GM12878 (cell line): ENCODE measurements around the gene HTR3C. TPM values are rescaled to one million over a fixed set of nuclear protein-coding genes. Genes with fewer than 3 reads are reported as not detected.

Source experiments
- ATAC-seq: fragments of 200-7000 bp; cut with Tn5 transposase; 3 replicates; pipeline ENCODE4 v1.9.1; 2020; ENCODE audit warnings: mild to moderate bottlenecking, moderate library complexity
- BruUV-seq: library from RNA; stranded (reverse); fragments of 400-500 nt; replicated peaks from 2 replicates; lab custom pipeline; 2021; lab: Mats Ljungman, UMichigan
- CTCF ChIA-PET: fragments of 300-600 bp; sonication (Branson Sonifier 250); formaldehyde crosslinking; extraction: SDS; loops from one replicate; lab custom pipeline; 2021; ENCODE audit warnings: inconsistent platforms; lab: Yijun Ruan, JAX
- POLR2A ChIA-PET: fragments of 350-600 bp; formaldehyde crosslinking; extraction: SDS; loops from one replicate; lab custom pipeline; 2021; ENCODE audit warnings: inconsistent platforms; lab: Charles Lee
- RAD21 ChIA-PET: fragments of 300-600 bp; sonication (Branson Sonifier 250); formaldehyde crosslinking; loops from one replicate; lab custom pipeline; 2023; ENCODE audit warnings: antibody characterized with exemption; ENCODE audit not compliant: unreplicated experiment; lab: Charles Lee
- SMC1A ChIA-PET: fragments of 300-600 bp; sonication (Branson Sonifier 250); formaldehyde crosslinking; loops from one replicate; lab custom pipeline; 2023; ENCODE audit not compliant: unreplicated experiment, uncharacterized antibody; lab: Charles Lee
- DNase-seq: peaks from one replicate; pipeline ENCODE4 v3.0.0-alpha.2; 2011; ENCODE audit warnings: low read depth, low spot score
- FAIRE-seq: peaks from 3 replicates; lab custom pipeline; 2011; peaks lifted over from hg19 to GRCh38; lab: Jason Lieb, UNC
- H2AFZ ChIP-seq: 2 replicates; pipeline ENCODE4 v1.6.0; 2011; ENCODE audit warnings: low read depth, low read length, control low read depth; ENCODE audit not compliant: control insufficient read depth
- H3K27ac ChIP-seq: 2 replicates; pipeline ENCODE4 v1.5.1; 2011; ENCODE audit warnings: control low read depth; ENCODE audit not compliant: control insufficient read depth, insufficient read depth
- H3K27me3 ChIP-seq, 2 experiments: replicated peaks in 1 of 2; 2 replicates each; pipeline versions ENCODE4 v1.6.0 to v1.6.1; 2011; ENCODE audit warnings: low read length in 1 of 2; ENCODE audit not compliant: control insufficient read depth in 2 of 2, insufficient read depth in 2 of 2
- H3K36me3 ChIP-seq, 2 experiments: 2 replicates each; pipeline ENCODE4 v1.5.1; 2011; ENCODE audit warnings: low read length in 1 of 2; ENCODE audit not compliant: control insufficient read depth in 2 of 2, insufficient read depth in 2 of 2
- H3K4me1 ChIP-seq: 2 replicates; pipeline ENCODE4 v1.6.1; 2011; ENCODE audit warnings: mild to moderate bottlenecking, low read length, moderate library complexity, mixed read lengths; ENCODE audit not compliant: control insufficient read depth, insufficient read depth
- H3K4me2 ChIP-seq: 2 replicates; pipeline ENCODE4 v1.6.0; 2011; ENCODE audit warnings: control low read depth; ENCODE audit not compliant: control insufficient read depth, insufficient read depth
- H3K4me3 ChIP-seq: fragments of 200-600 bp; sonication (generic); 2 replicates; pipeline ENCODE4 v1.5.1; 2016
- H3K79me2 ChIP-seq: 2 replicates; pipeline ENCODE4 v1.6.0; 2011; ENCODE audit warnings: low read length; ENCODE audit not compliant: control insufficient read depth, insufficient read depth
- H3K9ac ChIP-seq: 2 replicates; pipeline ENCODE4 v1.8.0; 2011; ENCODE audit warnings: low read length, control low read depth, mixed read lengths; ENCODE audit not compliant: control insufficient read depth, insufficient read depth
- H3K9me3 ChIP-seq: replicated peaks from 3 replicates; pipeline ENCODE4 v1.5.1; 2011; ENCODE audit warnings: mild to moderate bottlenecking, low read length; ENCODE audit not compliant: control insufficient read depth, insufficient read depth
- H4K20me1 ChIP-seq: 2 replicates; pipeline ENCODE4 v1.6.0; 2011; ENCODE audit not compliant: control insufficient read depth, insufficient read depth
- EED ChIP-seq: sonication (generic); IDR thresholded peaks from 2 replicates; pipeline ENCODE4 v1.6.1; 2016; ENCODE audit warnings: antibody characterized with exemption, low read depth
- FOXM1 ChIP-seq: IDR thresholded peaks from 2 replicates; pipeline ENCODE4 v1.6.1; 2012; ENCODE audit warnings: low read depth, mild to moderate bottlenecking, inconsistent platforms, low read length, moderate library complexity
- MXI1 ChIP-seq: fragments of 150-350 bp; IDR thresholded peaks from 2 replicates; pipeline ENCODE4 v1.6.1; 2011; ENCODE audit warnings: low read depth, mild to moderate bottlenecking, inconsistent platforms, low read length, improper control_type of control experiment
- SMC3 ChIP-seq: IDR thresholded peaks from 2 replicates; pipeline ENCODE4 v1.6.1; 2011; ENCODE audit warnings: low read length, improper control_type of control experiment, borderline replicate concordance
- SPI1 ChIP-seq: IDR thresholded peaks from 2 replicates; pipeline ENCODE4 v1.6.1; 2011; ENCODE audit warnings: low read depth, mild to moderate bottlenecking, low read length, moderate library complexity, borderline replicate concordance; ENCODE audit not compliant: insufficient read depth
- TBL1XR1 ChIP-seq: IDR thresholded peaks from 2 replicates; pipeline ENCODE4 v1.6.1; 2012; ENCODE audit warnings: low read depth, low read length, improper control_type of control experiment
- WRNIP1 ChIP-seq: IDR thresholded peaks from 2 replicates; pipeline ENCODE4 v1.6.1; 2011; ENCODE audit warnings: low read depth, low read length, improper control_type of control experiment, borderline replicate concordance
- WGBS: methylation state at CpG from one replicate; pipeline ENCODE4 v1.1.6; 2016; ENCODE audit warnings: low lambda C conversion rate; ENCODE audit not compliant: insufficient replicate concordance, insufficient coverage; ENCODE audit errors: missing lambda C conversion rate; 5-methylcytosine and 5-hydroxymethylcytosine counted together
- in situ Hi-C: fragments of 300-500 bp; cut with MboI; formaldehyde crosslinking; loops from 9 replicates; pipeline ENCODE4 v1.14.3; 2018; ENCODE audit warnings: mixed read lengths
- intact Hi-C: fragments of 100-400 bp; cut with micrococcal nuclease; formaldehyde crosslinking; loops from one replicate; pipeline ENCODE4 v1.14.2; 2022; ENCODE audit not compliant: unreplicated experiment
- polyA plus RNA-seq, 11 experiments: library from polyadenylated mRNA; depleted of rRNA in 4 of 11; unstranded in 6 of 11; stranded (reverse) in 5 of 11; fragments of >200 nt; fragmentation: Nextera tagmentation in 4 of 11; fragmentation: Illumina TruSeq in 1 of 11; extraction: Ambion mirVana in 4 of 11; extraction: Trizol in 1 of 11; gene quantifications; 1 replicate in 1 of 11; 2 replicates in 10 of 11; pipeline versions ENCODE4 v1.2.1 to v1.2.3, GENCODE V29; 2011 to 2016; ENCODE audit warnings: inconsistent platforms in 2 of 11, missing spikeins in 2 of 11, low read depth in 1 of 11
- total RNA-seq, 4 experiments: library from RNA; depleted of rRNA in 3 of 4; stranded (reverse); fragments of >200 nt in 3 of 4; fragmentation: Illumina TruSeq in 1 of 4; extraction: Trizol in 1 of 4; gene quantifications; 2 replicates each; pipeline versions ENCODE4 v1.2.1 to v1.2.3, GENCODE V29; 2013 to 2021
- TF ChIP-seq, protein P1 (sequence below): fragments of 450-650 bp; IDR thresholded peaks from 2 replicates; pipeline ENCODE4 v1.6.1; 2017; ENCODE audit warnings: mild to moderate bottlenecking
- TF ChIP-seq, protein P2 (sequence below): IDR thresholded peaks from 2 replicates; pipeline ENCODE4 v1.6.1; 2012; ENCODE audit warnings: low read depth, low read length, improper control_type of control experiment

HTR3C gene
- total and polyA plus RNA-seq, 10 of the 15 experiments (the other 5 are each of a cell fraction or from before 2014, with no cell fraction given): not detected

DNA sequence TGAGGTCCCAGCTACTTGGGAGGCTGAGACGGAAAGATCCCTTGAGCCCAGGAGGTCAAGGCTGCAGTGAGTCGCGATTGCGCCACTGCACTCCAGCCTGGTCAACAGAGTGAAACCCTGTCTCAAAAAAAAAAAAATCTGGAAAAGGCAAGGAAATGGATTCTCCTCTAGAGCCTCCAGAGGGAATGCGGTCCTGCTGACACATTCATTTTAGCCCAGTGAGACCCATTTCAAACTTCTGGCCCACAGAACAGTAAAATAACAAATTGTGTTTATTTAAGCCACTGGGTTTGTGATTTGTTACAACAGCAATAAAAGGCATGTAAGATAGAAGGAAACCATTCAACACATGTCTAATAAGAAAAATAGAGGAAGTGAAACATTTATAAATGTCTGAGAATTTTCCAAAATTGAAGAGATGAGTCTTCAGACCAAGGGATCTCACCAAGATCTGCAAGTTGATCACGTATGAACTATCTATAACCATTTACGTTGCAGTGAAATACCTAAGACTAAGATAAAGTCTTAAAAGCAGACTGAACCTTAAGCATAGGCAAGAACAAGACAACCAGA lies 44.0 kb downstream of the HTR3C start, which contains the start of gene HTR3E:
TSS of gene HTR3E (plus strand) at position 254 of the 573 bp plus-strand sequence. CDS start 466 bp downstream, outside the sequence.
- DNase-seq (no peak), FAIRE-seq (peak; percentile 41), ATAC-seq (no peak; the same call in 2 of the 3 replicates)
- H3K4me1 ChIP-seq: no peaks in the 10 kb centered on the region
- no peak within 1 kb of the TSS for H3K4me2 ChIP-seq
- POLR2A ChIA-PET: no interaction called here
- no peak within 1 kb of the TSS for H3K9ac ChIP-seq
- no peaks in the 10 kb centered on the region for H3K27me3 ChIP-seq
- H2AFZ ChIP-seq: no peak within 1 kb of the TSS
- no peaks in the 10 kb centered on the region for H4K20me1 ChIP-seq
- H3K36me3 ChIP-seq: no peaks in the 10 kb centered on the region
- TF ChIP-seq FOXM1 (no peak), SPI1 (peak; percentile 69; the same call in 1 of the 2 replicates)
- WGBS: 64% methylated on average over 7 of the region's 7 CpGs
- no TSS peak for BruUV-seq
- SMC1A ChIA-PET: no interaction called here
- no peak within 1 kb of the TSS for H3K4me3 ChIP-seq
- no peak within 1 kb of the TSS for H3K27ac ChIP-seq
- CTCF ChIA-PET: no interaction called here
- RAD21 ChIA-PET: no interaction called here
- intact Hi-C loops (no loop called here), in situ Hi-C loops (no loop called here)
- no peaks in the 10 kb centered on the region; the same call in 2 of the 3 replicates for H3K9me3 ChIP-seq
- no peaks in the 10 kb centered on the region for H3K79me2 ChIP-seq

- POLR2A ChIA-PET: interaction anchor here (0.5 kb wide), 1 partner anchor 12 kb away, joined by 3 read pairs; no protein-coding TSS in a partner anchor
- RAD21 ChIA-PET: no interaction called here
- H3K4me3 ChIP-seq: no peak overlapping the region
- CTCF ChIA-PET: no interaction called here
- FAIRE-seq (no peak), ATAC-seq (no peak), DNase-seq (no peak)
- no peak overlapping the region for H3K27ac ChIP-seq
- H3K27me3 ChIP-seq: no peaks in the 10 kb centered on the region
- 60% methylated on average over 6 of the region's 6 CpGs for WGBS
- no peak overlapping the region for H3K9ac ChIP-seq
- no peak overlapping the region for H2AFZ ChIP-seq
- intact Hi-C loops (no loop called here), in situ Hi-C loops (no loop called here)
- no TSS peak for BruUV-seq
- no peaks in the 10 kb centered on the region for H3K4me1 ChIP-seq
- H3K9me3 ChIP-seq: no peaks in the 10 kb centered on the region; the same call in 2 of the 3 replicates
- no peak overlapping the region for H3K4me2 ChIP-seq
- H3K36me3 ChIP-seq: no peaks in the 10 kb centered on the region
- no peaks in the 10 kb centered on the region for H3K79me2 ChIP-seq
- SMC1A ChIA-PET: no interaction called here
- H4K20me1 ChIP-seq: no peaks in the 10 kb centered on the region
- no peak for TF ChIP-seq SMC3
- no peak for TF ChIP-seq WRNIP1
- TF ChIP-seq, protein P1, sequence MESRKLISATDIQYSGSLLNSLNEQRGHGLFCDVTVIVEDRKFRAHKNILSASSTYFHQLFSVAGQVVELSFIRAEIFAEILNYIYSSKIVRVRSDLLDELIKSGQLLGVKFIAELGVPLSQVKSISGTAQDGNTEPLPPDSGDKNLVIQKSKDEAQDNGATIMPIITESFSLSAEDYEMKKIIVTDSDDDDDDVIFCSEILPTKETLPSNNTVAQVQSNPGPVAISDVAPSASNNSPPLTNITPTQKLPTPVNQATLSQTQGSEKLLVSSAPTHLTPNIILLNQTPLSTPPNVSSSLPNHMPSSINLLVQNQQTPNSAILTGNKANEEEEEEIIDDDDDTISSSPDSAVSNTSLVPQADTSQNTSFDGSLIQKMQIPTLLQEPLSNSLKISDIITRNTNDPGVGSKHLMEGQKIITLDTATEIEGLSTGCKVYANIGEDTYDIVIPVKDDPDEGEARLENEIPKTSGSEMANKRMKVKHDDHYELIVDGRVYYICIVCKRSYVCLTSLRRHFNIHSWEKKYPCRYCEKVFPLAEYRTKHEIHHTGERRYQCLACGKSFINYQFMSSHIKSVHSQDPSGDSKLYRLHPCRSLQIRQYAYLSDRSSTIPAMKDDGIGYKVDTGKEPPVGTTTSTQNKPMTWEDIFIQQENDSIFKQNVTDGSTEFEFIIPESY: no peak
- TF ChIP-seq MXI1: no peak
- TF ChIP-seq, protein P2, sequence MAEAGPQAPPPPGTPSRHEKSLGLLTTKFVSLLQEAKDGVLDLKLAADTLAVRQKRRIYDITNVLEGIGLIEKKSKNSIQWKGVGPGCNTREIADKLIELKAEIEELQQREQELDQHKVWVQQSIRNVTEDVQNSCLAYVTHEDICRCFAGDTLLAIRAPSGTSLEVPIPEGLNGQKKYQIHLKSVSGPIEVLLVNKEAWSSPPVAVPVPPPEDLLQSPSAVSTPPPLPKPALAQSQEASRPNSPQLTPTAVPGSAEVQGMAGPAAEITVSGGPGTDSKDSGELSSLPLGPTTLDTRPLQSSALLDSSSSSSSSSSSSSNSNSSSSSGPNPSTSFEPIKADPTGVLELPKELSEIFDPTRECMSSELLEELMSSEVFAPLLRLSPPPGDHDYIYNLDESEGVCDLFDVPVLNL: no peak
- no peak for TF ChIP-seq TBL1XR1
- TF ChIP-seq EED: no peak
These were observed 44.7 kb downstream of the HTR3C start for GRCh38 chr3:184097556-184097955.
